ENCODE measurements around the gene TFPI.

- TF ChIP-seq POLR2AphosphoS5 (IDR thresholded peaks at IDR 0.05): no peak
- no peak for TF ChIP-seq CTCF (IDR thresholded peaks at IDR 0.05)
- TF ChIP-seq EP300 (IDR thresholded peaks at IDR 0.05): no peak
- no peak for TF ChIP-seq POLR2A (IDR thresholded peaks at IDR 0.05)
These were observed 49.1 kb downstream of the TFPI start for GRCh38 chr2:187505065-187505672.
